Skeletal muscle tissue (tissue), 4 donors: ENCODE measurements around the gene TINAGL1. TPM values are rescaled to one million over a fixed set of nuclear protein-coding genes. Genes with fewer than 3 reads are reported as not detected.

ENCODE experiments used
- H3K27ac ChIP-seq: one replicate; pipeline ENCODE4 v1.7.0; 2013; ENCODE audit warnings: mild to moderate bottlenecking, low read depth, low read length, inconsistent platforms
- H3K27me3 ChIP-seq, 3 donors: one replicate each; pipeline ENCODE4 v1.7.0; 2013; ENCODE audit warnings: low read length in 3 of 3; ENCODE audit not compliant: control insufficient read depth in 3 of 3, insufficient read depth in 3 of 3
- H3K36me3 ChIP-seq, 3 donors: one replicate each; pipeline ENCODE4 v1.7.0; 2013; ENCODE audit warnings: low read length in 3 of 3; ENCODE audit not compliant: control insufficient read depth in 3 of 3, insufficient read depth in 3 of 3
- H3K4me1 ChIP-seq, 3 donors: one replicate each; pipeline ENCODE4 v1.7.0; 2013; ENCODE audit warnings: low read length in 3 of 3, mild to moderate bottlenecking in 3 of 3; ENCODE audit not compliant: control insufficient read depth in 3 of 3, insufficient read depth in 3 of 3
- H3K4me3 ChIP-seq, 3 donors: one replicate each; pipeline ENCODE4 v1.7.0; 2013; ENCODE audit warnings: low read length in 3 of 3
- H3K9ac ChIP-seq, 3 donors: one replicate each; pipeline ENCODE4 v1.7.0; 2013; ENCODE audit warnings: low read length in 3 of 3, mild to moderate bottlenecking in 3 of 3, moderate library complexity in 2 of 3, low read depth in 1 of 3
- H3K9me3 ChIP-seq, 3 donors: one replicate each; pipeline ENCODE4 v1.7.0; 2013; ENCODE audit warnings: low read length in 3 of 3; ENCODE audit not compliant: control insufficient read depth in 3 of 3
- total RNA-seq: library from RNA; depleted of rRNA; stranded (reverse); fragments of >200 nt; gene quantifications from one replicate; pipeline ENCODE4 v1.2.3, GENCODE V29; 2014
- donor health status: Osteomylitis.

The TINAGL1 gene
- total RNA-seq, 1 donor from 2014 or later: 17.2 TPM

- no peak overlapping the region for H3K4me3 ChIP-seq
- H3K9me3 ChIP-seq: no peaks in the 10 kb centered on the region
- H3K36me3 ChIP-seq: no peaks in the 10 kb centered on the region
- H3K27ac ChIP-seq: no peak overlapping the region
- H3K9ac ChIP-seq: no peak overlapping the region
- no peaks in the 10 kb centered on the region for H3K4me1 ChIP-seq
- no peaks in the 10 kb centered on the region for H3K27me3 ChIP-seq
Measured at GRCh38 chr1:31605908-31606427, 29.7 kb downstream of the TINAGL1 start.

GRCh38 chr1:31607360-31607759, 31.0 kb downstream of the TINAGL1 start:
- no peaks in the 10 kb centered on the region for H3K36me3 ChIP-seq
- no peaks in the 10 kb centered on the region for H3K4me1 ChIP-seq
- H3K27me3 ChIP-seq: no peaks in the 10 kb centered on the region
- H3K4me3 ChIP-seq: no peak overlapping the region
- no peak overlapping the region for H3K27ac ChIP-seq
- H3K9me3 ChIP-seq: no peaks in the 10 kb centered on the region
- no peak overlapping the region for H3K9ac ChIP-seq

DNA sequence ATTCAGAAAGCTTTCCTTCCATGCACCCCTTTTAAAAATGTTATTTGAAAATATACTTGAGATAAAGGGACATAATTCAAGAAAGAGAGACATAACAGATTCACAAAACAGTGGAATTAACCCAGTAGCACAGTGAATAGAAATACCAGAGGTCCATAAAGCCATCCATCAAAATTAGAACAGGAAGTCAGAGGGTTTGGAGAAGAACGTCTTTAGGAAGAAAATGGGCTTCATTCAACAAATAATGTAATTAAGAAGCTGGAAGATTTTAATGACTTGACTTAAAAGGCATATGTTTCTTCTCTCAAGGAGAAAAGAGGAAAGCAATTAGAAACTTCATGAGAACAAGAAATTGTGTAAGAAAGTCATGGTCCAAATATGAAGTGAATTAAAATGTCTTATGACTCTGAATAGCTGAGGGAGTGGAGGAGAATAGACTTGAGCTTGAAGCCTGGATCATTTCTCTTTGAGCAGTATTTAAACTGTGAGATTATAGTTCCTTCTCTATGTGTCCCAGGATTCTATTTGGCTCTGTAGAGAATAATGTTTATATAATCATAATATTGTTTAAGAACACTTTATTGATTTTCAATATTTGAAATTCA, 33.3 kb downstream of the TINAGL1 start:
- Histone ChIP-seq H3K4me3 (no peak overlapping the region), H3K9me3 (no peaks in the 10 kb centered on the region), H3K9ac (no peak overlapping the region), H3K27me3 (no peaks in the 10 kb centered on the region), H3K36me3 (no peaks in the 10 kb centered on the region), H3K4me1 (peaks cover 0 to 5% (median 4%) of the 10 kb centered on the region in 3 donors), H3K27ac (no peak overlapping the region)

GRCh38 chr1:31614414-31615005, 38.2 kb downstream of the TINAGL1 start:
- no peaks in the 10 kb centered on the region for H3K36me3 ChIP-seq
- no peak overlapping the region for H3K9ac ChIP-seq
- H3K27me3 ChIP-seq: peaks cover 32 to 34% (median 33%) of the 10 kb centered on the region in 3 donors
- H3K27ac ChIP-seq: no peak overlapping the region
- H3K4me3 ChIP-seq: no peak overlapping the region
- H3K4me1 ChIP-seq: peaks cover 0 to 9% (median 6%) of the 10 kb centered on the region in 3 donors
- no peaks in the 10 kb centered on the region for H3K9me3 ChIP-seq

- H3K9me3 ChIP-seq: no peaks in the 10 kb centered on the region
Measured at GRCh38 chr1:31615414-31615813, 39.1 kb downstream of the TINAGL1 start.

GRCh38 chr1:31615939-31616338, 39.6 kb downstream of the TINAGL1 start:
- no peaks in the 10 kb centered on the region for H3K36me3 ChIP-seq
- H3K4me1 ChIP-seq: peaks cover 0 to 9% (median 7%) of the 10 kb centered on the region in 3 donors
- H3K4me3 ChIP-seq: no peak overlapping the region
- H3K27ac ChIP-seq: no peak overlapping the region
- H3K9me3 ChIP-seq: no peaks in the 10 kb centered on the region
- H3K9ac ChIP-seq: no peak overlapping the region
- H3K27me3 ChIP-seq: peaks cover 34 to 37% (median 34%) of the 10 kb centered on the region in 3 donors

More at GRCh38 chr1:31615414-31615813, 39.1 kb downstream of the TINAGL1 start:
- no peak overlapping the region for H3K4me3 ChIP-seq
- H3K27ac ChIP-seq: no peak overlapping the region
- peaks cover 34 to 37% (median 34%) of the 10 kb centered on the region in 3 donors for H3K27me3 ChIP-seq
- H3K36me3 ChIP-seq: no peaks in the 10 kb centered on the region
- H3K4me1 ChIP-seq: peaks cover 0 to 9% (median 7%) of the 10 kb centered on the region in 3 donors
- no peak overlapping the region for H3K9ac ChIP-seq

DNA sequence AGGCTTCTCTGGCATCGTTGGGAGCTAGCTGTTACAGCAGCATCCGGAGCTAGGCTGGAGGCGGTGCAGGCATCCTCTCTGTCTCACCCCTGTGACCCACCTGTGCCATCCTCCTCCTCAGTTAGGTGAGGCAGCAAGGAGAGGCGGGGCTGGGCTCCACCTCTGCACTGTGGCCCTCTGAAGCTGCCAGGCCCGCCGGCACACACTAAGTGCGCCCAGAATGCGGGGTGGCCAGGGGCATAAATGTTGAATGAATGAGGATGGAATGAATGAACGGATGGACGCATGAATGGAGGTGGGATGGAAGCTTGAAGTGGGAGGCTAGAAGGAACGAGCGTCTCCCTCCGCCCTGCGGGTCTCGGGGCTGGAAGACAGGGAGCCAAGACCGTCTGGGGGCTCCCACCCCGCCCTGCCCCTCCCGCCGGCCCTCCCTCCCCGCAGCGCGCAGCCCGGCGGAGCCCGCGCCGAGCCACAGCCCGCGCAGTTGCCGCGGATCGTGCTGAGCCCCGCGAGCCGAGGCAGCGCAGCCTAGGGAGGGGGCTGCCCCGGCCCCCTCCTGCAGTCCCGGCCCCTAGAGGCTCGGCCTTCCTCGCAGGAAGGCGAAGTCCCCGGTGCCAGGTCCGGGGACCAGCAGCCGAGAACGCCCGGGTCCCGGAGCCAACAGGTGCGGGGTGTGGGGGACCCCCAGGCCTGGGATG, 41.1 kb downstream of the TINAGL1 start, which contains the start of gene HCRTR1:
Gene HCRTR1 (plus strand): TSS at position 472 of the 698 bp plus-strand sequence. CDS start 1,504 bp downstream, outside the sequence.
- Histone ChIP-seq H3K4me3 (peak within 1 kb of the TSS; percentile 24 to 45 (median 35)), H3K27ac (no peak within 1 kb of the TSS), H3K9me3 (no peaks in the 10 kb centered on the region), H3K9ac (peak within 1 kb of the TSS in 1 of 3 donors; percentile 45), H3K36me3 (no peaks in the 10 kb centered on the region), H3K27me3 (peaks cover 34 to 37% (median 34%) of the 10 kb centered on the region in 3 donors), H3K4me1 (peaks cover 0 to 15% (median 11%) of the 10 kb centered on the region in 3 donors)

DNA sequence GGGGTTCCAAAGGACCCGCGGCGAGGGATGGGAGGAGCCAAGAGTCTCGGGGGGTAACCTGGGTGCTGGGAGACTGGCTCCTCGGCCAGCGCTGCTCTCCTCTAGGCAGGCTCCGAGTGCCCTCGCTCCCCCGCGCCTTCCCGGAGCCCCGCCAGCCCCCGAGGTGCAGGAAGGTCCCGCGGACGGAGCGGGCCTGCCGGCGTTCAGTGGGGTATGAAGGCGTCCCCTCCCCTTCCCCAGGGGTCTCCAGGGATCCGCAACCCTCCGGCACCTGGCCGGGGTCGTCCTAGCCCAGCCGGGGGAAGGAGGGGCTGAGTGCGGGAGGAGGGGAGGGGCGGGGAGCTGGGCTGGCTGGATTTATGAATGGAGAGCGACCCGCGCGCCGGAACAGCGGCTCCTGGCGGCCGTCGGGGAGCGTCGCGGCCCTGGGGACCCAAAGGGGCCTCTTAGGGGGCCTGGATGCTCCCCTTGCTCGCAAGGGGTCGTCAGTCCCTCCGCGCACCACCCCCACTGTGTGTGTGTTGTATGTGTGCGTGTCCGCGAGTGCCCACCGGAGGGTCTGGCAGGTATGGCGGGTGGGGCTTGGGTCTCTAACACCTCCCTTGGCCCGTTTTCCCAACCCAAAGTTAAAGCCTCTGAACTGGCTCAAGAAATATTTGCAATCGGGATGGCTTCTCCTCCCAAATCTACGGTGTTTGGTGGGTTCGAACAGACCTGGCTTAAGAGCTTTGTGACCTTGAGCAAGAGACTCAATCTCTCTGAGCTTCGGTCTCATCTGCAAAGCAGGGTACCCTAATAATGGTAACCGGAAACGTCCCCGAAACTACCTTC, 41.8 kb downstream of the TINAGL1 start:
- no peak overlapping the region for H3K27ac ChIP-seq
- peaks cover 34 to 37% (median 34%) of the 10 kb centered on the region in 3 donors for H3K27me3 ChIP-seq
- no peaks in the 10 kb centered on the region for H3K9me3 ChIP-seq
- H3K36me3 ChIP-seq: no peaks in the 10 kb centered on the region
- peak overlapping the region; percentile 24 to 45 (median 35) for H3K4me3 ChIP-seq
- H3K4me1 ChIP-seq: peaks cover 0 to 17% (median 14%) of the 10 kb centered on the region in 3 donors
- H3K9ac ChIP-seq: peak overlapping the region in 1 of 3 donors; percentile 45
